ENCODE results near the gene PRAC1. TPM values are rescaled to one million over a fixed set of nuclear protein-coding genes. Genes with fewer than 3 reads are reported as not detected.

Gene PRAC1
- total and polyA plus RNA-seq, 10 of the 15 experiments (the other 5 are each of a cell fraction or from before 2014, with no cell fraction given), result not detected

- TF ChIP-seq E2F8 (IDR thresholded peaks at IDR 0.05; ENCODE audit: low read depth, partially characterized antibody) (no peak), ELK1 (IDR thresholded peaks at IDR 0.05; ENCODE audit: low read depth, low read length) (no peak), HDAC2 (IDR thresholded peaks at IDR 0.05) (no peak), IRF3 (IDR thresholded peaks at IDR 0.05) (no peak), JUNB (IDR thresholded peaks at IDR 0.05) (no peak), REST (IDR thresholded peaks at IDR 0.05; ENCODE audit: low read depth, low read length) (no peak), BCL11A (IDR thresholded peaks at IDR 0.05; ENCODE audit: low read depth, low read length) (no peak), CUX1 (IDR thresholded peaks at IDR 0.05; ENCODE audit: insufficient replicate concordance, low read depth, low read length) (no peak), GATAD2B (conservative IDR thresholded peaks at IDR 0.05; ENCODE audit: low read depth) (no peak)
These were observed 24.7 kb upstream of the PRAC1 start (continued) for GRCh38 chr17:48746916-48747444.

All from GM12878 (cell line).